ENCODE measurements around the gene CDH2.

The CDH2 gene

GRCh38 chr18:28039691-28040090 is 137.2 kb downstream of the CDH2 start:
- no peak for DNase-seq

GRCh38 chr18:28039078-28039477 is 137.9 kb downstream of the CDH2 start:
- DNase-seq: no peak

GRCh38 chr18:28036488-28036887 is 140.4 kb downstream of the CDH2 start:
- no peak for DNase-seq

DNA sequence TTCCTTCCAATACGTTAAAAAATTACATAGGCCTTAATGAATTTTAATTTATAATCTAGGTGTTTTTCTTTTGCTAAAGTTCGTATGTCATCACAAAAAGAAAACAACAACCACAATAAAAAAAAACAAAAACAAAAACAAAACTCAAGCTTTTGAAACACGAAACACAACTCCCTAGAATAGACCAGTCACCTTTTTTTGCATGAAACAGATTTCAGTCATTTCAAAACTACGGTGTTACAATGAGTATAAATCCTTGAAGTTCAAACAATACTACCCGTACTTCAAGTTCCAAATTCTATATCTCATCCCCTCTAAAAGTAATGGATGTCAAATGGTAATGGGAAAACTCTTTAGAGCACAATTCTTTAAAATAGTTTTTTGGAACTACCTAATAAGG is 142.4 kb downstream of the CDH2 start:
- no peak for DNase-seq

GRCh38 chr18:28032177-28032576 is 144.8 kb downstream of the CDH2 start:
- DNase-seq: no peak

DNA sequence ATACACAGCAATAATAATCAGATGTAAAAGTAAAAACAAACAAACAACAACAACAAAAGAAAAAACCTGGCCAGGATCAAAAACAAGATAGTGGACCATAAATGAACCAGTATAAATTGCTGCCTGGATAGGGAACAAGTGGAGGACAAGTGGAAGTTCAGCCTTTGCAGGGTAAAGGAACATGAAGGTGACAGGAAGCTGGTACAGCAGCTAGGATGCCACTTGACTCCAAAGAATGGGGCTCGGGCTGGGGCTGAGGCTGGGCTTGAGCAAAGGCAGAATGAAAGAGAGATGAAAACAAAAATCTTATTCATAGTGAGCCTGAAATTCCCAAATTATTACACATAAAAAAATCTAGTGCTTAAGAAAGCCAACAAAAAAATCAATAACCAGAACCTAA is 146.5 kb downstream of the CDH2 start:
- DNase-seq: no peak

GRCh38 chr18:28027755-28028154 is 149.2 kb downstream of the CDH2 start:
- DNase-seq: no peak

DNA sequence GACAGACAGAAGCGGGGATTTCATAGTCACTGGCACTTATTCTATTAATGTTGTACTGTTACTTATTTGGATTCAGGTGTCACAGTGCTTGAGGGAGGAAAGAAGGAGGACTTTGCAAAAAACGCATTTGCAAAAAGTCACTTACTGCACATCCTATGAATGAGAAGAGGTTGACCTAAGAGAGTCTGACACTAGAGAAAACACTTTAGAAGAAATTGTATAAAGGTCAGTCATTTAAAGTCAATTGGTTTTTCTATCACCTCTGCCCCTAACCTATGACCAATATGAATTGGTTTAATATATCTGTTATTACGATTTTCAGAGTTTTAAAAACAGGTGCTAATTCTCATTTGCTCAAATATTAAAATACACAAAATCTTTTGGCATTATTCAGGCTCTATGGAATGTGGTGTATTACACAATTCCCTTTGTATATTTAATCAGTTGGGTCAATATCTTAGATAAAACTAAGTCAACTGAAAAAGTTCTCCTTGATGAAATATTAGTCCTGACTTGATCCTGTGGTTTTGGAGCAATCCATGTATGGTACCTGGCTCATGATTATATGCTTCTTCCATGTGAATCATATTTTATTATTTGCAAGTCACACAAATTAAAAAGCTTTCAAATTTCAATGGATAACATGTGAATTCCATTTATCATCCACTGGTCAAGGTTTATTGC is 157.4 kb downstream of the CDH2 start:
- no peak for DNase-seq

GRCh38 chr18:28018351-28018750 is 158.6 kb downstream of the CDH2 start:
- no peak for DNase-seq

DNA sequence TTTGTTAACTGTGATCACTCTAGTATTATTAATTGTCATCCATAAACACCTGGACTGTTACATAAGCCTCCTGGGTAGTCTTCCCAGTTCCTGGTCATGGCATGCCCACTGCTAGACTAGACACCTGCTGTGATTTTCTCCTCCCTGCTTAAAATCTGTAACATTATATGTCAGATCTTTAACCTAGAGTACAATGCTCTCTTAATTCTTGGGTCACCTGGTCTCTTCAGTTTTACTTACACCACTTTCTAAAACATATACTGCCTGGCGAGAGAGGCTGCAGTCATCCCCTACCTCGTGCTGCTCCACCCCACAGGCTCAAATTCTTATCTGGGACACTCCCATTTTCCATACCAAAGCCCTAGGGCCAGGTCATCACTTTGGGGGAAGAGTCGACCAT is 161.3 kb downstream of the CDH2 start:
- no peak for DNase-seq

DNA sequence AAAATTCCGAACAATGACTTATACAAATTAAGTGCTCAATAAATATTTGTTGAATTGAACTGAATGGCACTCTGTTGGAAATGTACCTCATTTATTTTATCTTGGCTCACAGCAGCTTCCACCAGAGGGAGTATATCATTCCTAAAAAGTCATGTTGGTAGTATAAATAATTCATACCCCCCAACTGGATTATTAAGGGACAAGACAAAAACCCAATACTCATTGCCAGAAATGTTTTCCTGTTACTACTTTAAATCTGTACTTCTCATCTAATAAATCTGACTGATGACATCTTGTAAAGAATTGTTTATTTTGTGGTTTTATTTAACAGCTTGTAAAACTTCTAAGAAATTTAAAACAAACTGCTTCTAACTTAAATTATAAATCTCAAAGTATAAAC is 163.9 kb downstream of the CDH2 start:
- no peak for DNase-seq

DNA sequence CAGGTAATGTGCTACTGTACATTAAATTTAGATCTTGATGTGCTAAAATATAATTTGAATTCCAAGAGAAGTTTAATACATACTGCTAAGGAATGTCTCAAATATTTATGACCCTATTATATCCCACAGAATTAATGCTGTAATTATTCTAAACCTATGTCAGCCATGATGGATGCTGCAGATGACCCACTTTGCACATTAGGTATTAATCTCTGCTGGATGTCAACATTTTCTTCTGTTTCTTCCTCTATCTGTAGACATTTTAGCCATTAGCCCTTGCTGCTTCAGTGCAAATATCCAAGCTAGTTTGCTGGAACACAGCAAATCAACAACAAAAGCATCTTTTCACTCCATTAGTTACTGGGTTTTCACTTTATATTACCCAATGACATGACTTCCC is 164.6 kb downstream of the CDH2 start:
- no peak for DNase-seq

GRCh38 chr18:28009589-28009988 is 167.3 kb downstream of the CDH2 start:
- no peak for DNase-seq

- no peak for DNase-seq
Observed at GRCh38 chr18:28007841-28008240, 169.1 kb downstream of the CDH2 start.

DNA sequence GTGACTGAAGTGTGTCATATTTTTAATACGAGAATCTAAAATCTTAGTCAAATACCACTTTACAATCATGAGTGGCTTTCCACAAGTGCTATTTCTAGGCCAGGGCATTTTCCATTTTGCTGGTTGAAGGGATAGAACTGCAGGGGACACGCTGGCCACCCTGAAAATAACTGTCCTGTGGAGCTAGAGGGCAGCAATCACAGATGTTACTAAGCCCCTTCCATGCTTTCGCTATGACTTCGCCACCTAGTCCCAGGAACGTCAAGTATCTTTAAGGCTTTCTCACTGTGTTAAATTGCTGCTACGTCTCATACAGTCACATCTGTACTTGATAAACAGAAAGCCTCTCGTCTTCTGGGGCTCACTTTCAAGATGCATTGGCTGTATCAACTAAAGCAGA is 171.8 kb downstream of the CDH2 start:
- no peak for DNase-seq

- DNase-seq: no peak
Observed at GRCh38 chr18:28004606-28005005, 172.3 kb downstream of the CDH2 start.

GRCh38 chr18:28003451-28003850 is 173.5 kb downstream of the CDH2 start:
- DNase-seq: no peak

- DNase-seq: no peak
Observed at GRCh38 chr18:28002841-28003240, 174.1 kb downstream of the CDH2 start.

DNA sequence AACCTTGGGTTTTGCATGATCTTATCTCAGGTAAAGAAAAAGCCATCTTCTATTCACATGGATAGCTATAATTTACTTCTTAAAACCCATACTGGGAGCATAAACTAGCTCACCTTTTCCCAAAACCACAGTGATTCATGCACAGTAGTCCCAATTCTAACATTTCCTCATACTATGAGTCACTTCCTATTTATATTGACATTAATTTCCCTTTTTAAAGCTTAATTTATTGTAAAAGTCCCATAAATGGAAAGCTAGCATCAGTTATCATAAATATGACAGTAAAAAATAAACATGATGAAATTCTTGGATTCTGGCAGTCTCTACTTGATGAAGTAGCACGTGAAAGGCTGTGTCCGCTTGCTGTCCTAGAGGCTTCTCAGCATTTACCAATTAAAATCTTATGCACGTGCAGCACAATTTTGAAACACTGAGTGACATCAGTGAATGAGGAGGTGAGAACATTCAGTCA is 180.1 kb downstream of the CDH2 start:
- DNase-seq: no peak

DNA sequence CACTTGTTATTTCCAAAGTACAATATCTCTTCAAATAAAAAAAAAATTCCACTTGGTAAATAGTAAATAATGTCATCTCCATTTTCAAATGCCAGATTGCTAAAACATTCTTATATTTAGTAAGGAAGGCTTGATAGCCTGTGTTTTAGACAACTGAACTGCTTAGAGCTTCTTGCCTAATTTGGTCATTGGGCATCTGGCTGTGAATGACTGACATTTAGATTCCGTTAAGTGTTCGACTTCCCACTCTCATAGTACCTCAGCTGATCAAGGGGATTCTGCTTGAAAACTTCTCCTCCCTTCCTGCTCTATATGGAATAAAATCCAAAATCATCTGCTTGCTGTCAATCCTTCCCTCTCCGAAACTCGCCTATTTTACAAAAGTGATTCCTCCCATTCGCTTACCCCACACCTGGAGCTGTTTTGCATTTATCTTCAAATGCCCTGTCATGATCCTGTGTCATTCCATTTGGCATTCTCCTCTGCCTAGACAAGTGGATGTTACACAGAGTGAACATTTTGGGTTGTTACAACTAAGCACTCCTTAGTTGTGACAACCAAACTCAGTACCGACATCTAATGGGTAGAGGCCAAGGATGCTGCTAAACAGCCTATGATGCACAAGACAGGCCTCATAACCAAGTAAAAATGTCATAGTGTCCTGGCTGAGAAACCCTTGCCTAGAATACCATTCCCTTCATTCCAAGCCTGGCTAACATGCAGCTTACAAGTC is 181.0 kb downstream of the CDH2 start:
- no peak for DNase-seq

- DNase-seq: no peak
Observed at GRCh38 chr18:27994571-27994970, 182.4 kb downstream of the CDH2 start.

- no peak for DNase-seq
Observed at GRCh38 chr18:27991391-27991790, 185.5 kb downstream of the CDH2 start.

GRCh38 chr18:27985832-27986231 is 191.1 kb downstream of the CDH2 start:
- DNase-seq: no peak

DNA sequence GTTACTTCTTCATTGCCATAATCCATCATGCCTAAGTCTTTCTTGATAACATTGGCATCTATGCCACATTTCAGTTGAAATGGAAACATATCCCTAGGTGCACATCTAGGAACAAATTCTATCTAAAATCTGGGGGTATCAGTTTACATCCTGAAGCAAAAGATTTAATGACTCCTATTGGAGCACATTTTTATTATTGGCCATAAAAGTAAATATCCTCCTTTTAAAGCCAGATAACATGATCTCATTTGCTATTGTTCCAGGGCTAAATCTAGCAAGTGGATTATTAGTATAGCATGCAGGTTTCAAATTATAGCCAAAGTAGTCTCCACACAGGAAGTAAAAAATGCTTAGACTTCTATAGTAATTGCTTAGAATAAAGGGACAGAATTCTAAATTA is 193.2 kb downstream of the CDH2 start:
- no peak for DNase-seq

Data from CD4-positive, alpha-beta T cell treated with Interferon gamma for 1 hour (primary cell).